Heart right ventricle (tissue), 16 donors: Measurements from ENCODE around the gene IFNAR2. TPM values are rescaled to one million over a fixed set of nuclear protein-coding genes. Genes with fewer than 3 reads are reported as not detected.

ENCODE experiments used
- ATAC-seq, 8 donors: fragments of 200-7000 bp; cut with Tn5 transposase; one replicate each; pipeline ENCODE4 v1.9.1; 2020; ENCODE audit warnings: mild to moderate bottlenecking in 8 of 8, moderate library complexity in 8 of 8, moderate number of reproducible peaks in 1 of 8
- DNase-seq, 2 donors: peaks; one replicate each; pipeline ENCODE4 v3.0.0-alpha.2; 2020
- H3K27ac ChIP-seq, 10 donors: fragments of 200-600 bp; sonication (generic) in 2 of 10; one replicate each; pipeline versions ENCODE4 v1.5.0 to v1.8.0; 2020 to 2022; ENCODE audit warnings: mild to moderate bottlenecking in 3 of 10
- H3K27me3 ChIP-seq, 7 donors: fragments of 200-600 bp; one replicate each; pipeline ENCODE4 v1.8.0; 2021 to 2022; ENCODE audit warnings: mild to moderate bottlenecking in 2 of 7
- H3K36me3 ChIP-seq, 9 donors: fragments of 200-600 bp; sonication (generic) in 1 of 9; one replicate each; pipeline versions ENCODE4 v1.5.0 to v1.8.0; 2020 to 2022; ENCODE audit warnings: mild to moderate bottlenecking in 2 of 9
- H3K4me1 ChIP-seq, 9 donors: fragments of 200-600 bp; sonication (generic) in 1 of 9; one replicate each; pipeline versions ENCODE4 v1.5.0 to v1.8.0; 2020 to 2022; ENCODE audit warnings: mild to moderate bottlenecking in 4 of 9
- H3K4me3 ChIP-seq, 10 donors: fragments of 200-600 bp; sonication (generic) in 2 of 10; one replicate each; pipeline versions ENCODE4 v1.5.0 to v1.8.0; 2020 to 2022; ENCODE audit warnings: mild to moderate bottlenecking in 7 of 10, moderate library complexity in 2 of 10
- H3K9me3 ChIP-seq, 11 donors: fragments of 200-600 bp in 10 of 11; sonication (generic) in 2 of 11; one replicate each; pipeline versions ENCODE4 v1.5.0 to v1.8.0; 2013 to 2022; ENCODE audit warnings: mild to moderate bottlenecking in 2 of 11, control low read depth in 1 of 11, moderate library complexity in 1 of 11
- WGBS, 2 donors: extraction: QIAGEN DNeasy Blood & Tissue Kit; methylation state at CpG; one replicate each; pipeline ENCODE4 v1.1.7; 2013; ENCODE audit warnings: inconsistent platforms in 1 of 2; 5-methylcytosine and 5-hydroxymethylcytosine counted together
- intact Hi-C, 10 donors: fragments of 100-400 bp; cut with DNase I; formaldehyde crosslinking; loops; one replicate each; pipeline versions ENCODE4 v1.11.1 to v1.14.2; 2022
- polyA plus RNA-seq, 2 donors: library from polyadenylated mRNA; stranded (reverse); fragments of 200-250 nt; gene quantifications; one replicate each; pipeline ENCODE4 v1.2.3, GENCODE V29; 2013
- total RNA-seq, 10 donors: library from RNA; stranded (reverse); fragmentation: NEBNext Ultra II Directional in 3 of 10; extraction: Animal tissue kit (Norgen Biotek cat#: 25700) in 3 of 10; gene quantifications; one replicate each; pipeline versions ENCODE4 v1.2.1 to v1.2.4, GENCODE V29; 2021 to 2023
- TF ChIP-seq, protein P1 (sequence below), 9 donors: fragments of 200-600 bp; sonication (generic) in 2 of 9; IDR thresholded peaks; one replicate each; pipeline versions ENCODE4 v1.5.0 to v1.8.0; 2021 to 2022; ENCODE audit warnings: antibody characterized with exemption in 9 of 9, mild to moderate bottlenecking in 5 of 9, moderate library complexity in 1 of 9
- donor health status: Arrhythmogenic right ventricular cardiomyopathy.
- donor health status: ischemic (EF 13 %, LVEDD 7.1; RV severe dilation, severe dysfunction).
- donor health status: healthy with polysubstance abuse.
- donor health status: DM: no; HTN: yes; CAD: no.
- donor health status: DM: no; HTN: no; CAD: no.
- donor health status: ischemic (EF 25% LVEDD 6.9; RV normal size, moderate dysfunction).
- donor health status: ischemic (EF 25% LVEDD 5.7; RV mildly dilated, moderate dysfunction).
- donor health status: healthy.
- donor health status: DM: yes; HTN: yes; CAD: no.
- donor health status: Ischemic cardiomyopathy.
- donor health status: ischemic (EF 35%, LVEDD 5.7; RV mildly dilated, moderate dysfunction).
- donor health status: nonischemic (EF 11% LVEDD 7.7; RV severe dilation, severe dysfunction).
- donor health status: DM: yes; HTN: yes; CAD: no.
- donor health status: PGD.
- donor health status: ischemic (EF 29% LVEDD 5.4; RV normal size, mild dysfunction).
- donor health status: nonischemic (EF 23%, LVEDD 6.1; RV moderate dilation, normal function).

The IFNAR2 gene
- total and polyA plus RNA-seq, 12 donors = 6.7 to 22.9 (median 10.5) TPM

DNA sequence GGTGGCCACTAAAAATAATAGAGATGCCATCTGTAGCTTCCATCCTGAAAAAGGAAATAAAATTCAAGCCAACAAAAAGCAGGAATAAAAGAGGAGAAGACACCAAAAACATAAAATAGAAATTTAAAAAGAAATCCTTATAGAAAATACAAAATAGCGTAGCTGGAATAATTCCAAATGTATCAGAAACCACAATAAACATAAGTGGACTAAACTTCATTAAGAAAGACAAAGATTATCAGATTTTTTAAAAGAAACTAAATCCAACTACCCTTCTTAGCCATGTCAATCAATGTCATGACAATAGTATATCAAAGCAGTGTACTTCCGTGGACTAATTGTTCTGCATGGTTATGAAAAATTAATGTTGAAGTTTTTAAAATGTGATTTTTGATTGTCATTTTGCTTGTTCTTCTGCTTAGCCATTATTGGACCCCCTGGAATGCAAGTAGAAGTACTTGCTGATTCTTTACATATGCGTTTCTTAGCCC lies 49.6 kb downstream of the IFNAR2 start:
- no peaks in the 10 kb centered on the region for H3K27me3 ChIP-seq
- 84 to 99% methylated on average over 3 of the region's 3 CpGs for WGBS, 2 donors
- no peak overlapping the region for H3K27ac ChIP-seq
- TF ChIP-seq, protein P1, sequence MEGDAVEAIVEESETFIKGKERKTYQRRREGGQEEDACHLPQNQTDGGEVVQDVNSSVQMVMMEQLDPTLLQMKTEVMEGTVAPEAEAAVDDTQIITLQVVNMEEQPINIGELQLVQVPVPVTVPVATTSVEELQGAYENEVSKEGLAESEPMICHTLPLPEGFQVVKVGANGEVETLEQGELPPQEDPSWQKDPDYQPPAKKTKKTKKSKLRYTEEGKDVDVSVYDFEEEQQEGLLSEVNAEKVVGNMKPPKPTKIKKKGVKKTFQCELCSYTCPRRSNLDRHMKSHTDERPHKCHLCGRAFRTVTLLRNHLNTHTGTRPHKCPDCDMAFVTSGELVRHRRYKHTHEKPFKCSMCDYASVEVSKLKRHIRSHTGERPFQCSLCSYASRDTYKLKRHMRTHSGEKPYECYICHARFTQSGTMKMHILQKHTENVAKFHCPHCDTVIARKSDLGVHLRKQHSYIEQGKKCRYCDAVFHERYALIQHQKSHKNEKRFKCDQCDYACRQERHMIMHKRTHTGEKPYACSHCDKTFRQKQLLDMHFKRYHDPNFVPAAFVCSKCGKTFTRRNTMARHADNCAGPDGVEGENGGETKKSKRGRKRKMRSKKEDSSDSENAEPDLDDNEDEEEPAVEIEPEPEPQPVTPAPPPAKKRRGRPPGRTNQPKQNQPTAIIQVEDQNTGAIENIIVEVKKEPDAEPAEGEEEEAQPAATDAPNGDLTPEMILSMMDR (IDR thresholded peaks at IDR 0.05) = no peak
- H3K4me3 ChIP-seq = no peak overlapping the region
- peaks cover 0 to 100% (median 37%) of the 10 kb centered on the region in 9 donors for H3K36me3 ChIP-seq
- intact Hi-C loops = loop anchor here in 1 of 10 donors (2.0 kb wide), 1 partner anchor 67 kb away; no protein-coding TSS in a partner anchor
- peaks cover 0 to 5% (median 0%) of the 10 kb centered on the region in 9 donors for H3K4me1 ChIP-seq
- ATAC-seq = no peak
- H3K9me3 ChIP-seq = peaks cover 0 to 20% (median 0%) of the 10 kb centered on the region in 11 donors
- DNase-seq = no peak

Other genes with a start within 250 kb of the IFNAR2 start
- gene OLIG2, start 204.0 kb upstream of the IFNAR2 start, total RNA-seq = not detected
- gene OLIG2, start 204.0 kb upstream of the IFNAR2 start, polyA plus RNA-seq = not detected
- gene OLIG1, start 159.8 kb upstream of the IFNAR2 start, total RNA-seq = under 1 TPM in 4 of 10 donors, not detected in 6; 0.09 to 0.49 (median 0.12) TPM
- not detected for gene OLIG1, start 159.8 kb upstream of the IFNAR2 start, polyA plus RNA-seq
- gene IL10RB, start 36.4 kb downstream of the IFNAR2 start, total RNA-seq = 10 to 100 TPM in 1 of 10 donors, 1 to 10 TPM in 9; 4.1 to 16.8 (median 6.9) TPM
- gene IL10RB, start 36.4 kb downstream of the IFNAR2 start, polyA plus RNA-seq = 10 to 100 TPM; 11.9 to 12.1 TPM
- 10 to 100 TPM; 16.5 to 38.5 (median 23.9) TPM for gene IFNAR1, start 95.0 kb downstream of the IFNAR2 start, total RNA-seq
- gene IFNAR1, start 95.0 kb downstream of the IFNAR2 start, polyA plus RNA-seq = 10 to 100 TPM in 1 of 2 donors, 1 to 10 TPM in 1; 7.4 to 10.1 TPM
- 10 to 100 TPM; 29.2 to 71.3 (median 36.3) TPM for gene IFNGR2, start 173.5 kb downstream of the IFNAR2 start, total RNA-seq
- gene IFNGR2, start 173.5 kb downstream of the IFNAR2 start, polyA plus RNA-seq = 10 to 100 TPM; 27.4 to 34.3 TPM